CD4-positive, alpha-beta T cell treated with Interleukin-12 subunit alpha and Interleukin-12 subunit beta, for 1 hour (primary cell): Measurements from ENCODE around the gene PRR20G.

Source experiments
- DNase-seq: peaks from one replicate; pipeline ENCODE4 v3.0.0-alpha.2; 2020

The PRR20G gene

DNA sequence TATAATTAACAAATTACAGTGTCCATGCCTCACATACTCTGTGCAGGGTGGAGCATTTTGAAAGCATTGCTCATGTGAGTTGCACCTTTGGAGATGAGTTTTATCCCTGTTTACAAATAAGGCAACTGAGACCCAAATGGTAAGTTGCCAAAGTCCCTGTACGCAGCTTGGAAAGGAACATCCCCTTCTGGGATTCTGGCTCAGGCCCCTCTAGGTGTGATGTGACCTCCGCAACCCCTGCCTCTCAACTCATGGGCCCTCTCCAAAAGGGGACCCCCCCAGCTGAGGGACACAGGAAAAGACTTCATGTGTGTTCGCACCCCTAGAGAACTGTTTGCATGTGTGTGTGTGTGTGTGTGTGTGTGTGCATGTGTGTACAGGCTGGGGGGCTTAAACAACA lies 25.3 kb downstream of the PRR20G start:
- DNase-seq, result no peak

DNA sequence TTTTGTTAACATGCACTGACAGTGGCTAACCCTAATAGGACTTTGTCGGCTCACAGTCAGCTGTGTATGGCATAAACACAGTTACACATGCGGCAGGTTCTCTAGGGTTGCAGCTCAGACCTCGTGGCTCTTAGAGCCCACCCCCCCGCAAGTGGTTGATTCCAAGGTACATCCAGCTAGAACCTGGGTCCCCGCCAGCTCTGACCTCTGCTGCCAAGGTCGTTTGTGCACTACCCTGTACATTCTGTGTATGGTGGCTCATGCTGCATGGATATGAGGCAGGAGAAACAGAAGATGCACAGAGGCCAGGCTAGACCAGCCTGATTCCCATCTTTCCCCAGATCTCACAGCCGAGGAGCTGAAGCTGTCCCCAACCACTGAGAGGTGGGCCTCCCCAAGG lies 25.9 kb downstream of the PRR20G start:
- DNase-seq, result no peak

DNA sequence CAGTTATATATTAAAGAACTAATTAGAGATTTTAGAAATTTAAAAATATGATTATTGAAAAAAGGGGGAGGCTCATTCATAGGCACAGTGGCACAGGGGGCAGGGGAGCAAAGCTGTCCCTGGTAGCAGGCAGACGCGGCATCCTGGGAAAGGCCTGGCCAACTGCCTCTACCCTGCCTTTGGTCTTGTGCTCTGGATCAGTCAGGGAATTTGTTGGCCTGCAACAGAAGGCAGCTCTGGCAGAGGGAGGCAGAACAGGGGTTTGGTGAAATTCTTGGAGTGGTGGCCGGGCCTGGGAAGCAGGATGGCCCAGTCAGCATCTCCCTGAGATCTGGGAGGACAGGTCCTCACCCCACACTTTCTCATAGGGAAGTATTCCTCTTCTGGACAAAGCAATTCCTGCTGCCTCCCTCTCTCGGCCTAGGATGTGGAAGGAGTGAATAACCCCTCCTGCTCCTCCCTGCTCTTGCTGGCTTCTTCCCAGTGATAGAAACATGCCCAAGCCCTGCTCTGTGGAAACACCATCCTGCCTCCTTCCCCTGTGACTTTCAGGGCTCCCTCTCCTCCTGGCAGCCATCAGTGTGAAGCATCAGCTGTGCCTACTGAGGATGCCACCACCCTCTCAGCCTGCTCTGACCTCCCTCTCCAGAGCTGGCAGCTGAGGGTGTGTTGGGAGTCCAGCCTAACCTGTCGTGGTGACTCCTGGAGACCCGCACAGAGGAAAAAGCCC lies 26.9 kb downstream of the PRR20G start:
- no peak for DNase-seq

DNA sequence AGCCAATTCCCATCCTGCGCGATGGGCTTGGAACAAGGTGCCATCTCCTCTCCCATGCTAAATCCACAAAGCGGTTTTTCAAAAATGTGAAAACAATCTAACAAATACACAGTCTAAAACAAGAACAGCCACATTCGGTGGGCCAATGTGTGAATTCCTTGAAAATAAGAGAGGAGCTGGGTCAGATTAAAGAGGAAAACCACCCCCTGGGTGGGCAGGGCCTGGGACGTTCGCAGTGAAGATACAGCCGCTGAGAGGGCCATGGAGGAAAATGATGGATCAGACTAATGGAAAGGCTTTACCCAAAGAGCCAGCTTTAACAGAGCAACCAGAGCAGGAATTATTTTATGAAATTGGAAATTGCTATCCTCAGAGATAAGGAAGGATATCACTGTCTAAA lies 27.4 kb downstream of the PRR20G start:
- no peak for DNase-seq

DNA sequence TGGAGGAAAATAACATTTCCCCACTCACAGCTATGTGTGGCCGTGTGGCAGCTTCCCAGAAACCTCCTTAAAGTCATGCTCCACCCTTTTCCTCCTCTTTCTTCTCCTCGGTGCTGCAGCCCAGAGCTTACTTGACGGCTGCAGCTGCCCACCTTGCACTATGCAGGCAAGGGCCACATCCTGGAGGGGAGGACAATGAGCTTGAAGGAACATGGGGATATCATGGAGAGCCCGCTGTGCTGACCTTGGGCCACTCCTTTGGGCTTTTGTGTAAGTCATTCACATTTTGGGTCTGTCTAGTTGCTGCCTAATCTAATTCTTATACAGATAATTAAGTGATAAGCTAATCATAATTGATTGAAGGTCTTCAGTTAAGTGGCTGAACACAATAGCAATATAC lies 28.0 kb downstream of the PRR20G start:
- no peak for DNase-seq

DNA sequence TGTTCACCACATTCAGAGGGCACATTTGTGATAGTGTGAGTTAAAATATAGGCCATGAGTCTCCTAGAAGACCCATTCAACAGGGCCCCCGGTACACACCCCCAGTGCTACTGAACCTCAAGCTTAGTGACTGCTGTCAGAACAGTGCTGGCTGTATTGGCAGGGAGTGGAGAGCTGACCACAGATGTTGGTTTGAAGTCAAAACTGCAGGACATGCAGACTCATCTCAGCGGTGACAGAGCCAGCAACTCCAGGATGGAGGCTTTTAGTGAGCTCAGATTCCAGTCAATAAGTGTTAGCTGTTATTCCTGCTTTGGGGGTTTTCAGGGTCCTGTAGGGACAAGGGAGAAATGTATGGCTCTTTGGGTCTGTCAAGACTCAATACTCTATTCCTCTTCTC lies 29.1 kb downstream of the PRR20G start:
- DNase-seq, result no peak

DNA sequence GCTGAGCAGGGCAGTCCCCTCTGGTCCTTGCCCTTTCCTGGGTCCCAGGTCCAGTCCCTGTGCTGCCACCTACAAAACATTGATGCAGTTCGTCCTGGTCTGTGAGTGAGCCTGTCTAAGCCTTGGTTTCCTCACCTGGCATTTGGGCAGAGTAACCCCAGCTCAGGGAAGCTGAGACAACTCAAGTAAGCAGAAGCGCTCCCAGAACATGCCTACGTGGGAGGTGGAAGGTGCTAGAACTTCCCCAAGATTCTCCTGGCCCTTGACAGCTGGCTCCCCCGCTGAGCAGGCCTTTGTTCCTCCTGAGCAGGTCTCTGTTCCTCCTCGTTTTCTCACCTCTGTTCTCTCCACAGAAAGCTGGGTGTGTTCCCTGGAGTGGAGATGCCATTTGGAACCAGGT lies 30.5 kb downstream of the PRR20G start:
- DNase-seq, result no peak

DNA sequence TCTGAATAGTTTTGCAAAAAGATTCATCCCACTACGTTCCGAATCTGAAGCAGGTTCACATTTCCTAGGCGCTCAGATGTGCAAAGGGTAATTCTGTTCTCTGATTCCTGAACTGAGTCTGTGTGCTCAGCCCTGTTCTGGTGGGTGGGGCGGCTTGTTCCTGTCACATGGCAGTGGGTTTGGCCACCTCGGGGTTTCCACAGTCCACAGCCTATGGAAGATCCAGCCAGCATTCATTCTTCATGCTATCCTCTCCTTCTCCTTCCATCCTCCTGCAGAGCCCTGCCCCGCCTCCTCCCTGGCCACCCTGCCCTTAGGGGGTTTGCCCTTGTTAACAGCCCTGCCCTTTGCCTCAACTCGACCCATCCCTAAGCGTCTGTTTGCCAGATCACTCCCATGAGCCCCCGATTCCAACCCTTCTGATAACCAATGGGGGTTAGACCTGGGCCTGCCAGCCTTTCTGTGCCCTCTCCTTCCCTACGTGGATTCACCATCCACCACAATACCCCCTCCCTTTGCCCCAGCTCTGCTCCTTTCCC lies 31.0 kb downstream of the PRR20G start:
- no peak for DNase-seq

DNA sequence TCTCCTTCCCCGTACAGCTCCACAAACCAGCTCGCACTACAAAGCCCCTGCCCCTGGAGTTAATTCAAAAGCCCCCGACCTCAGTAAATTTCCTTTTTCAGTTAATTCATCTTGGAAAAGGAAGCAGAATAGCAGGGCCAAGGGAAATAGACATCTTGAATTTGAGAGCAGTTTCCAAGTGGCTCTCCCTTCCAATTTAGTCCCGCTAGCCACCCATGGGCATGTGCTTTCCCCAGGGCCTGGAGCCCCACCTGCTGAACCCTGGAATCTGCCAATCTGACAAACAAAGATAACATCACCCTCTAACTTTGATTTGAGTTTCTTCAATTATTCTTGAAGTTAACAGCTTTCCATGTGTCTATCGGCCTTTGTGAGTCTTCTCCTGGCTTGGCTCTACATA lies 31.7 kb downstream of the PRR20G start:
- DNase-seq, result no peak

DNA sequence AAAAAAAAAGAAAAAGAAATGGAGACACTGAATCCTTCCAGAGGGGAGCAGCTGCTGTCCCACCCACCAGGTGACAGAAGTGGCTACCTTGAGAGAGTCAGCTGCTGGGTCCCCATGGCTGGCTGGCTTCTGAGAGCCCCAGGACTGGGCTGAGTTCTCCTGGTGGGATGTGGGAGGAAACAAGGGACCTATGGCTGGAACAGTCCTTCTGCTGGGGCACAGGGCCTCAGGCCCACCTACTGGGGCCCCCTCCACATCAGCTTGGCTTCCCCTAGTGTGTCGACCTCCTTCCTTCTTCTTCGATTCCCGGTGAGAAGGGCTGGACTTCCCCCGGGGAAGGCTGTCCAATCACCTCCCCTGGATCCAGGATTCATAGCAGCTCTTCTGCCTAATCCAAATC lies 32.3 kb downstream of the PRR20G start:
- DNase-seq, result no peak

DNA sequence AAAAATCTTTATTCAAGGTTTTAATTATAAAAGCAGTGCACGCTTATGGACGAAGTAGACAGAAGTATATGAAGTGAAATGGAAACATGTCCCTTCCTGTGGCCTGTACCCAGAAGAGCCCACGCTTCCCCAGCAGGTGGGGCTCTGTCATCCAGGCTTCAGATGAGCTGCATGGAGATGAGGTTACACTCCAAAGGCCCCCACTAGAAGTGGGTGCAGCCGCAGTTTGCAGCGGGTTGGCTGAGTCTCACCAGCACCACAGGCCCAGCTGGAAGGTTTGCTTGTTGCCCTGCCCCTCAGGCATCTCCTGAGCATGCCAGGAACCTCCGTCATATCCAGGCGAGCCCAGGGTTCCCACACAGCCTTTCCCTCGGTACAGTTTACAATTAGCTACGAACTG lies 33.1 kb downstream of the PRR20G start:
- no peak for DNase-seq

DNA sequence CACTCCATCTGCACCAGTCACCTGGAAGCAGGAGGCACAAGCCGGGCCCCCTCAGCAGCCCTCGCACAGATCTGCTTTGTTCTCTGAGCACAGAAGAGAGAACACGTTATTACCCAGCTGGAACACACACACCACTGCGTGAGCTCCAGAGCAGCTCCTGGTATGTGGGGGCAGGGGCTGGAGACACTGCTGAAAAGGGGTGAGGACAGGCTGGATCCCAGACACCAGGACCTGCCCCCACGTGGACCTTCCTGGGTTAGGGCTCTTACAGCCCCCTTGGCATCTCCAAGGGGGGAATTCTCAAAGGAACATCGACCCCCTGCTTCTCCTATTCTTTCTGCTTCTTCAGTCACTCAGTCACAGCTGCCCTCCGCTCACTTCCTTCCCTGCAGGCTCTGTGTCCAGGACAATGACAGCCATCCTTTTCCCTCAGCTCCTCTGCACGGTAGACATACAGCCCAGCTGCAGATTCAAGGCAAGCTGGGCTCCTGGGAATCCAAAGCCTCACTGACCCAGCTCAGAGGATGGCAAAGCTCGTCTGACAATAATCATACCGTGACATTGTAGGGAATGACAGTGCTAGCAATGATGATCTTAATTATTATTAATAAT lies 33.7 kb downstream of the PRR20G start:
- DNase-seq, result no peak

DNA sequence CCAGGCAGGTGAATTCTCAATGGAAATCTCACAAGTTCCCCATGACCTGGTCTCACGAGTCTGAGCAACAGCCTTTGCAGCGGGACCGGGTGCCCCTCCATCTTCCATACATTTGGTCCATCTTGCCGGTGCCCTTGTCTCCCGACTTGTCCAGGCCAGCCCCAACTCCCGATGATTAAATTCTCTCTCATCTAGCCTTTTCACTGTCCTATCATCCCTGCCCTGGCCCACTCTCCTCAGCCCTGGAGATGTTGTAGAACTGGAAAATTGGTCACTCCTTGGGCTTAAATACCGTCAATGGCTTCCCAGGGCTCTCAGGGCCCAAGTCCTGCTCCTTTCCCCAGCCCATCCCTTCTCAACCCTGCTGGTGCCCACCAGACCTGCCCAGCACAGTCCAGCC lies 34.4 kb downstream of the PRR20G start:
- DNase-seq, result no peak

DNA sequence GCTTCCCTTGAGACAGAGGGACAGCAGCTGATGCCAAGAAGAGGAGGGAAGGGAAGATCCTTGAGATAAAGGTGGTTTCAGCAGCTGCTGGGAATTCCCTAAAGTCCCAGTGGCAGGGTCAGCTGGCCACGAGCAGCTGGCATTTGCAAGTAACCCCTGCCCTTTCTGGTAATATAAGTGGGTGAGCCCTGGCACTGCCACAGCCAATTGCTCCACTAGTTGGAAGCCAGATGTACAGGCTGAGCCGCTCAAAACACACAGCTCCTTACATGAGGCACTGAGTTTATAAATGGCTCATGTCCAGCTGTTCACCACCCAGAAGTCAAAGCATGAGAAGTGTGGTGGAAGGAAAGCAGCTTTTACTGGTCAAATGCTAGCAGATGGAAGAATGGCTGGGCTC lies 35.4 kb downstream of the PRR20G start:
- no peak for DNase-seq

DNA sequence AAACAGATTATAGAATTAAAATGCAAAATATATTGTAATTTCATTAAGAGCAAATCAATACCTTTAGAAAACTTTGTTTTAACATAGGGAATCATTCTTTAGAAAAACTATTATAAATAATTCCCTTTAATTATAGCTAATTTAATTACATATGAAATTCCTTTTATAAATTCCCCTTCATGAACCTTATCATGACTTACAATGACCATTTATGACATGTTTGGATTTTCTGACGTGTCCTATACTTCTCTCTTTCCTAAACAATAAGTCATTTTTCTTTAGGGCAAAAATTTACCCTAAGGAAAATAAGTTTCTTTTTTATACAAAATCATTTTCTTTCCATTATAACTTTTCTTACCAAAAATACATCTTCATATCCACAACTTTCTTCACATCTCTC lies 37.8 kb downstream of the PRR20G start:
- no peak for DNase-seq

DNA sequence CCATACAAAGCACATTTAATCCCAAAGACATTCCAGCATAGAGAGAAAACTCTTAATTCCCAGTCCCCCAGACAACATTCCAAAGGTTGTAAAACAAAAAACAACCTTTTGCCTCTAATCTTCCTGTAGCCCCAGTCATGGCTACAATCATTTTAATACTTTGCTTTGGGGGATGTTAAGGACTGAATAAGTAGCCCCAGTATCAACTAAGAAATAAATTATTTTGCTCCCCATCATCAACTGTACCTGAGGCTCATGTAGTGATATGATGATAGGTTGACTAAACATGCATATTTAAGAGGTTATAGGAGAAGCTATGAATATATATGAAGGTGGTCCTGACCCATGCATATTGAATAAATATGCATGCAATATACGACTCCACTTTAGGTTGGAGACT lies 40.6 kb downstream of the PRR20G start:
- DNase-seq, result no peak

DNA sequence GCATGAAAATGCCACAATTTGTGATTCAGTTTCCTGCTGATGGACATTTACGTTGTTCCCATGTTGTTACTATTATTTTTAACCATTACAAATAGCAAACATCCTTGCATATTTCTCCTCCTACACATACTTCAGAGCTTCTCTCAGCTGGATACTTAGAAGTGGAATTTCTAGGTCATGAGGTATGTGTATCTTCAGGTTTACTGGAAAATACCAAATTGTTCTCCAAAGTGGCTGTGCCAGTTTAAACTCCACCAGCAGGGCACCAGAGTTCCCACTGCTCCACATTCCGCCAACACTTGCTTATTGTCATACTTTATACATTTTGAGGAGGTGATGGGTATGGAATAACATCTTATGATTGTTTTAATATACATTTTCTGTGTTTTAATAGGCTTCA lies 49.2 kb downstream of the PRR20G start:
- DNase-seq, result no peak

DNA sequence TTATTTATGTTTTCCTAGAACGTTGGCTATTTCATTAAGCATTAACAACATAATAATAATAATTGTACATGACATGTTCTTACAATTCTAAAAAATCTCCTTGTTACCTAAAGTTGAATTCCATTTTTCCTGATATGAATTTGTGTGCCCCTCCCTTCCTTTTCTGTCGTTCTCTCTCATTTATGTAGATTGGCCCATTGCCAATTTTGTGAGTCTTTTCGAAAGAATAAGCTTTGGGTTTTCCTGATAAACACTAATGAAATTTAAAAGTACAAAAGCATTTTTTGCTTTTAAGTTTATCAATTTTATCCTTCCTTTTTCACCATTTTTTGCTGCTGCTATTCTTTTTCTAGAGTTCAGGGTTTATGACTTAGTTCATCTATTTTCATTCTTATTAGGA lies 50.0 kb downstream of the PRR20G start:
- DNase-seq, result no peak

DNA sequence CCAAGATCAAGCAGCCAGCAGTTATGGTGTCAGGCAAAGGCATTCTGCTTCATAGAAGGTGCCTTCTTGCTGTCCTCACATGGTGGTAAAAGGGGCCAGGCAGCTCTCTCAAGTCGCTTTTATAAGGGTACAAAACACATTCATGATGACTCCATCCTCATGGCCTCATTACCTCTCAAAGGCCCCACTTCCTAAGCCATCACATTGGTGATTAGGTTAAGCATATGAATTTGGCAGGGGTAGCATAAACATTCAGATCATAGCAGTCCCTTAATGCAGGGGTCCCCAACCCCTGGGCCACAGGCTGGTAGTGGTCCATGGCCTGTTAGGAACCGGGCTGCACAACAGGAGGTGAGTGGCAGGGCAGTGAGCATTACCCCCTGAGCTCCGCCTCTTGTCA lies 52.1 kb downstream of the PRR20G start:
- DNase-seq, result no peak

DNA sequence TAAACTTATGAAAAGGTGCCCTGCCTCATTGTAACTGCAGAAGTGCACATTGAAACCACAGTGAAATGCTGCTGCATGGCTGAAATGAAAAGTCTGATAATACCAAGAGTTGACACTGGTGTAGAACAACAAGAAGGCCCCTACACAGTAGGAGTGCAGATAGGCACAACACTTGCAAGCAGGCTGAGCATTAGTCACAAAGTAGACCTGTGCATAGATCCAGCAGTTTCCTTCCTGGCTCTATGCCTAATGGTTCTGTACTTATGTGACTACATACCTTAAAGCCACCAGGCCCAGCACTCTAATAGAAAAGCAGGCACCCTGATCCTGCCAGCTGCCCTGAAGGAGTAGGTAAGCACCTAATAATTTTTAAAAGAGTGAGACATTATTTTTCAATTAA lies 53.1 kb downstream of the PRR20G start:
- no peak for DNase-seq
